ENCODE results near the gene AGXT. TPM values are rescaled to one million over a fixed set of nuclear protein-coding genes. Genes with fewer than 3 reads are reported as not detected.

AGXT gene
- total RNA-seq, 1 donor from 2014 or later: not detected

- intact Hi-C loops (cut with DNase I): no loop called here
- Histone ChIP-seq H3K27ac (peak overlapping the region; percentile 54), H3K27me3 (no peaks in the 10 kb centered on the region), H3K4me1 (peaks cover 35% of the 10 kb centered on the region), H3K36me3 (no peaks in the 10 kb centered on the region), H3K9me3 (no peaks in the 10 kb centered on the region), H3K4me3 (no peak overlapping the region)
- TF ChIP-seq POLR2A (IDR thresholded peaks at IDR 0.05) (no peak), POLR2AphosphoS5 (IDR thresholded peaks at IDR 0.05; ENCODE audit: insufficient read depth in 1 of 2, low read depth in 1 of 2) (no peak), CTCF (IDR thresholded peaks at IDR 0.05) (no peak)
- DNase-seq (ENCODE audit: extremely low spot score in 2 of 2): no peak
These were observed 30.3 kb downstream of the AGXT start for GRCh38 chr2:240898731-240899467.

GRCh38 chr2:240899468-240899865 lies 30.8 kb downstream of the AGXT start:
- TF ChIP-seq POLR2A (IDR thresholded peaks at IDR 0.05): no peak
- TF ChIP-seq CTCF (IDR thresholded peaks at IDR 0.05): no peak
- no peak for TF ChIP-seq POLR2AphosphoS5 (IDR thresholded peaks at IDR 0.05; ENCODE audit: insufficient read depth in 1 of 2, low read depth in 1 of 2)
- H3K27ac ChIP-seq: no peak overlapping the region
- H3K27me3 ChIP-seq: no peaks in the 10 kb centered on the region
- H3K9me3 ChIP-seq: no peaks in the 10 kb centered on the region
- H3K4me3 ChIP-seq: no peak overlapping the region
- DNase-seq (ENCODE audit: extremely low spot score in 2 of 2): no peak
- intact Hi-C loops (cut with DNase I): no loop called here
- H3K4me1 ChIP-seq: peaks cover 35% of the 10 kb centered on the region
- H3K36me3 ChIP-seq: no peaks in the 10 kb centered on the region

GRCh38 chr2:240900141-240900860 lies 31.7 kb downstream of the AGXT start:
- TF ChIP-seq POLR2A (IDR thresholded peaks at IDR 0.05): no peak
- no peak for TF ChIP-seq POLR2AphosphoS5 (IDR thresholded peaks at IDR 0.05; ENCODE audit: insufficient read depth in 1 of 2, low read depth in 1 of 2)
- TF ChIP-seq CTCF (IDR thresholded peaks at IDR 0.05): no peak
- no peaks in the 10 kb centered on the region for H3K36me3 ChIP-seq

GRCh38 chr2:240901986-240902614 lies 33.5 kb downstream of the AGXT start:
- H3K4me1 ChIP-seq: peaks cover 24% of the 10 kb centered on the region
- no peaks in the 10 kb centered on the region for H3K27me3 ChIP-seq
- intact Hi-C loops (cut with DNase I): no loop called here
- no peak overlapping the region for H3K27ac ChIP-seq
- H3K4me3 ChIP-seq: no peak overlapping the region
- DNase-seq (ENCODE audit: extremely low spot score in 2 of 2): no peak
- H3K9me3 ChIP-seq: no peaks in the 10 kb centered on the region
- TF ChIP-seq CTCF (IDR thresholded peaks at IDR 0.05) (no peak), POLR2A (IDR thresholded peaks at IDR 0.05) (no peak), POLR2AphosphoS5 (IDR thresholded peaks at IDR 0.05; ENCODE audit: insufficient read depth in 1 of 2, low read depth in 1 of 2) (no peak)
- H3K36me3 ChIP-seq: no peaks in the 10 kb centered on the region

More at GRCh38 chr2:240900141-240900860, 31.7 kb downstream of the AGXT start:
- Histone ChIP-seq H3K4me1 (peaks cover 35% of the 10 kb centered on the region), H3K9me3 (no peaks in the 10 kb centered on the region), H3K4me3 (no peak overlapping the region), H3K27me3 (no peaks in the 10 kb centered on the region), H3K27ac (no peak overlapping the region)
- no peak for DNase-seq (ENCODE audit: extremely low spot score in 2 of 2)
- intact Hi-C loops (cut with DNase I): no loop called here

All from vagina (tissue), 2 donors.